WTC11 (cell line): ENCODE results near the gene IFI44. TPM values are rescaled to one million over a fixed set of nuclear protein-coding genes. Genes with fewer than 3 reads are reported as not detected.

Source experiments
- ATAC-seq: fragments of 200-7000 bp; cut with Tn5 transposase; 2 replicates; pipeline ENCODE4 v1.10.0; 2021; ENCODE audit warnings: mild to moderate bottlenecking, moderate library complexity
- CTCF ChIA-PET: fragments of 300-600 bp; sonication (Branson Sonifier 250); formaldehyde crosslinking; loops from one replicate; lab custom pipeline; 2021; ENCODE audit warnings: antibody characterized with exemption; lab: Charles Lee
- POLR2A ChIA-PET: fragments of 350-600 bp; sonication (Branson Sonifier 250); formaldehyde crosslinking; loops from one replicate; lab custom pipeline; 2021; ENCODE audit warnings: antibody characterized with exemption; lab: Charles Lee
- DNase-seq: peaks from one replicate; pipeline ENCODE4 v3.0.0; 2021; ENCODE audit warnings: low spot score
- H3K27ac Mint-ChIP-seq: 2 replicates; pipeline ENCODE4 v1.8.0; 2021; ENCODE audit warnings: mixed read lengths
- H3K27me3 Mint-ChIP-seq: 2 replicates; pipeline ENCODE4 v1.8.0; 2021; ENCODE audit warnings: low read depth, mild to moderate bottlenecking, moderate library complexity, mixed read lengths
- H3K36me3 Mint-ChIP-seq: 2 replicates; pipeline ENCODE4 v1.8.0; 2021; ENCODE audit warnings: mixed read lengths
- H3K4me1 Mint-ChIP-seq: 2 replicates; pipeline ENCODE4 v1.8.0; 2022; ENCODE audit warnings: mixed read lengths
- H3K4me3 Mint-ChIP-seq: 2 replicates; pipeline ENCODE4 v1.8.0; 2021; ENCODE audit warnings: mild to moderate bottlenecking, moderate library complexity, mixed read lengths
- H3K9me3 Mint-ChIP-seq: 2 replicates; pipeline ENCODE4 v1.8.0; 2021; ENCODE audit warnings: mixed read lengths
- CREM ChIP-seq: sonication (generic); formaldehyde crosslinking; IDR thresholded peaks from 2 replicates; pipeline ENCODE4 v1.8.1; 2022; ENCODE audit warnings: mild to moderate bottlenecking, missing genetic modification reagents, moderate library complexity
- ELF4 ChIP-seq: sonication (generic); formaldehyde crosslinking; IDR thresholded peaks from 2 replicates; pipeline ENCODE4 v1.8.1; 2022; ENCODE audit warnings: low read depth, mild to moderate bottlenecking, moderate library complexity, missing genetic modification reagents
- ESRRA ChIP-seq: sonication (generic); formaldehyde crosslinking; IDR thresholded peaks from 2 replicates; pipeline ENCODE4 v1.8.1; 2022; ENCODE audit warnings: mild to moderate bottlenecking, missing genetic modification reagents, borderline replicate concordance
- FOXJ3 ChIP-seq: sonication (generic); formaldehyde crosslinking; IDR thresholded peaks from 2 replicates; pipeline ENCODE4 v1.9.0; 2021; ENCODE audit warnings: missing genetic modification reagents, mild to moderate bottlenecking, borderline replicate concordance
- JUN ChIP-seq: sonication (generic); formaldehyde crosslinking; IDR thresholded peaks from 2 replicates; pipeline ENCODE4 v1.8.0; 2023; ENCODE audit warnings: mild to moderate bottlenecking, missing genetic modification reagents
- MXD4 ChIP-seq: fragments of 250-450 bp; sonication (Bioruptor Pico); IDR thresholded peaks from 2 replicates; pipeline ENCODE4 v1.8.0; 2021; ENCODE audit warnings: mild to moderate bottlenecking, moderate library complexity, borderline replicate concordance
- NFE2L1 ChIP-seq: sonication (generic); formaldehyde crosslinking; IDR thresholded peaks from 2 replicates; pipeline ENCODE4 v1.8.1; 2023; ENCODE audit warnings: missing genetic modification reagents
- PRRX2 ChIP-seq: fragments of 250-450 bp; sonication (Bioruptor Pico); IDR thresholded peaks from 2 replicates; pipeline ENCODE4 v1.8.0; 2021; ENCODE audit warnings: mild to moderate bottlenecking
- SMAD3 ChIP-seq: sonication (generic); formaldehyde crosslinking; IDR thresholded peaks from 2 replicates; pipeline ENCODE4 v1.8.0; 2022; ENCODE audit warnings: missing genetic modification reagents, mild to moderate bottlenecking, borderline replicate concordance
- STAT6 ChIP-seq: sonication (generic); formaldehyde crosslinking; conservative IDR thresholded peaks from 2 replicates; pipeline ENCODE4 v1.8.1; 2023; ENCODE audit warnings: mild to moderate bottlenecking, low read depth, missing genetic modification reagents, moderate library complexity
- ZNF416 ChIP-seq: fragments of 250-450 bp; sonication (Bioruptor Pico); IDR thresholded peaks from 2 replicates; pipeline ENCODE4 v1.9.0; 2021; ENCODE audit warnings: mild to moderate bottlenecking, inconsistent platforms
- ZNF423 ChIP-seq: fragments of 250-450 bp; sonication (Bioruptor Pico); IDR thresholded peaks from 2 replicates; pipeline ENCODE4 v2.1.2; 2022; ENCODE audit warnings: mild to moderate bottlenecking, moderate library complexity
- ZNF532 ChIP-seq: fragments of 250-450 bp; sonication (Bioruptor Pico); IDR thresholded peaks from 2 replicates; pipeline ENCODE4 v1.9.0; 2021; ENCODE audit warnings: mild to moderate bottlenecking, borderline replicate concordance
- ZNF671 ChIP-seq: fragments of 250-450 bp; sonication (Bioruptor Pico); IDR thresholded peaks from 2 replicates; pipeline ENCODE4 v1.8.0; 2021; ENCODE audit warnings: mild to moderate bottlenecking
- total RNA-seq: library from RNA; stranded (reverse); gene quantifications from 3 replicates; pipeline ENCODE4 v1.2.3, GENCODE V29; 2021
- TF ChIP-seq, protein P1 (sequence below): sonication (generic); formaldehyde crosslinking; IDR thresholded peaks from 2 replicates; pipeline ENCODE4 v1.8.1; 2023; ENCODE audit warnings: mild to moderate bottlenecking, missing genetic modification reagents, borderline replicate concordance

Gene IFI44
- total RNA-seq, 1 experiment from 2014 or later, result 0.15 TPM

GRCh38 chr1:78630600-78630999 lies 19.0 kb upstream of the IFI44 start:
- ChIA-PET POLR2A (no interaction called here), CTCF (no interaction called here)
- no peaks in the 10 kb centered on the region for H3K36me3 Mint-ChIP-seq
- no peaks in the 10 kb centered on the region for H3K27me3 Mint-ChIP-seq
- no peak for TF ChIP-seq NFE2L1
- no peak for TF ChIP-seq ZNF532
- no peak for TF ChIP-seq ZNF423 (CRISPR knock-in tag)
- TF ChIP-seq JUN (CRISPR knock-in tag), result no peak
- no peak overlapping the region for H3K4me3 Mint-ChIP-seq
- no peaks in the 10 kb centered on the region for H3K9me3 Mint-ChIP-seq
- no peak overlapping the region for H3K27ac Mint-ChIP-seq
- H3K4me1 Mint-ChIP-seq, result no peaks in the 10 kb centered on the region
- DNase-seq, result no peak
- no peak for ATAC-seq

DNA sequence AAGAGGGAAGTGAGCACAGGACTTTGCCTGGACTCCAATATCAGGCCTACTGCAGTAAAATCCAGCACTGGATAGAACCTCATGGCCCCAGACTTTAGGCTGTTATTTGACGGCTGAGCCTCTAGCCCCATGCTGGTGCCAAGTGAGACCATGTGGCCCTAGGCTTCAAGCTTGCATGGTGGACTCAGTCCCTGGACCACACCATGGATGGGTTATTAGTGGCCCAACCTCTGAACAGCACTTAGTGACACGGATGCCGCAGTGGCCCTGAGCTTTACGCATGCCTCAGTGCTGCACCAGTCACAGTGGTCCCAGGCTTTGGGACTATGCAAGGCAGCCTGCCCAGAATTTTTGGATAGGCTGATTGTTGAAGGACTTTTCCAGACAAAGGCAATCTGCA lies 16.4 kb upstream of the IFI44 start:
- H3K27ac Mint-ChIP-seq, result no peak overlapping the region
- TF ChIP-seq ELF4 (CRISPR knock-in tag) (no peak), SMAD3 (CRISPR knock-in tag) (no peak), NFE2L1 (no peak), STAT6 (CRISPR knock-in tag) (no peak)
- no peaks in the 10 kb centered on the region for H3K9me3 Mint-ChIP-seq
- no peak for DNase-seq
- no peaks in the 10 kb centered on the region for H3K4me1 Mint-ChIP-seq
- H3K36me3 Mint-ChIP-seq, result no peaks in the 10 kb centered on the region
- no peak overlapping the region for H3K4me3 Mint-ChIP-seq
- ChIA-PET POLR2A (no interaction called here), CTCF (interaction anchor here (1.5 kb wide), 1 partner anchor 16 kb away, joined by 3 read pairs; no protein-coding TSS in a partner anchor)
- no peaks in the 10 kb centered on the region for H3K27me3 Mint-ChIP-seq
- ATAC-seq, result no peak

- DNase-seq (no peak), ATAC-seq (no peak)
- POLR2A ChIA-PET, result no interaction called here
- Mint-ChIP-seq H3K27ac (no peak overlapping the region), H3K27me3 (0 out of 2 replicates have a peak, but pooled peaks cover 2% of the 10 kb centered on the region), H3K36me3 (no peaks in the 10 kb centered on the region), H3K9me3 (peaks cover 20% of the 10 kb centered on the region), H3K4me3 (no peak overlapping the region), H3K4me1 (no peaks in the 10 kb centered on the region)
- CTCF ChIA-PET, result no interaction called here
- TF ChIP-seq MXD4 (CRISPR knock-in tag), result no peak
- TF ChIP-seq ZNF416, result no peak
- TF ChIP-seq CREM, result no peak
- TF ChIP-seq PRRX2, result no peak
- TF ChIP-seq, protein P1, sequence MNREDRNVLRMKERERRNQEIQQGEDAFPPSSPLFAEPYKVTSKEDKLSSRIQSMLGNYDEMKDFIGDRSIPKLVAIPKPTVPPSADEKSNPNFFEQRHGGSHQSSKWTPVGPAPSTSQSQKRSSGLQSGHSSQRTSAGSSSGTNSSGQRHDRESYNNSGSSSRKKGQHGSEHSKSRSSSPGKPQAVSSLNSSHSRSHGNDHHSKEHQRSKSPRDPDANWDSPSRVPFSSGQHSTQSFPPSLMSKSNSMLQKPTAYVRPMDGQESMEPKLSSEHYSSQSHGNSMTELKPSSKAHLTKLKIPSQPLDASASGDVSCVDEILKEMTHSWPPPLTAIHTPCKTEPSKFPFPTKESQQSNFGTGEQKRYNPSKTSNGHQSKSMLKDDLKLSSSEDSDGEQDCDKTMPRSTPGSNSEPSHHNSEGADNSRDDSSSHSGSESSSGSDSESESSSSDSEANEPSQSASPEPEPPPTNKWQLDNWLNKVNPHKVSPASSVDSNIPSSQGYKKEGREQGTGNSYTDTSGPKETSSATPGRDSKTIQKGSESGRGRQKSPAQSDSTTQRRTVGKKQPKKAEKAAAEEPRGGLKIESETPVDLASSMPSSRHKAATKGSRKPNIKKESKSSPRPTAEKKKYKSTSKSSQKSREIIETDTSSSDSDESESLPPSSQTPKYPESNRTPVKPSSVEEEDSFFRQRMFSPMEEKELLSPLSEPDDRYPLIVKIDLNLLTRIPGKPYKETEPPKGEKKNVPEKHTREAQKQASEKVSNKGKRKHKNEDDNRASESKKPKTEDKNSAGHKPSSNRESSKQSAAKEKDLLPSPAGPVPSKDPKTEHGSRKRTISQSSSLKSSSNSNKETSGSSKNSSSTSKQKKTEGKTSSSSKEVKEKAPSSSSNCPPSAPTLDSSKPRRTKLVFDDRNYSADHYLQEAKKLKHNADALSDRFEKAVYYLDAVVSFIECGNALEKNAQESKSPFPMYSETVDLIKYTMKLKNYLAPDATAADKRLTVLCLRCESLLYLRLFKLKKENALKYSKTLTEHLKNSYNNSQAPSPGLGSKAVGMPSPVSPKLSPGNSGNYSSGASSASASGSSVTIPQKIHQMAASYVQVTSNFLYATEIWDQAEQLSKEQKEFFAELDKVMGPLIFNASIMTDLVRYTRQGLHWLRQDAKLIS, result no peak
- TF ChIP-seq FOXJ3, result no peak
- no peak for TF ChIP-seq ZNF671 (CRISPR knock-in tag)
- TF ChIP-seq ESRRA (CRISPR knock-in tag), result no peak
Measured at GRCh38 chr1:78640462-78640861, 9.2 kb upstream of the IFI44 start.
